ENCODE data around the gene THG1L. TPM values are rescaled to one million over a fixed set of nuclear protein-coding genes. Genes with fewer than 3 reads are reported as not detected.
"Not testable (repeated sequence)": the region's sequence is repeated elsewhere in the genome, so short reads cannot be mapped to it uniquely, and the experiment has no call there.

The THG1L gene
- total RNA-seq, result 10.7 and 19.3 TPM in 2 replicates

GRCh38 chr5:157731272-157732129 is at the start of gene THG1L:
THG1L (plus strand) TSS chr5:157731420; CDS start chr5:157731441, 21 bp downstream.
- peak; percentile 78 for DNase-seq (ENCODE audit: low read depth)
- TF ChIP-seq CTCF (conservative IDR thresholded peaks at IDR 0.05; ENCODE audit: low read depth, low read length), result no peak
- H3K4me3 ChIP-seq (ENCODE audit: low read depth, low read length), result peak within 1 kb of the TSS; percentile 73

- DNase-seq (ENCODE audit: low read depth), result no peak
- TF ChIP-seq CTCF (conservative IDR thresholded peaks at IDR 0.05; ENCODE audit: low read depth, low read length), result no peak
- no peak overlapping the region for H3K4me3 ChIP-seq (ENCODE audit: low read depth, low read length)
These were observed 49.0 kb upstream of the THG1L start for GRCh38 chr5:157682257-157682656.

GRCh38 chr5:157686276-157687197 is 44.7 kb upstream of the THG1L start:
- H3K4me3 ChIP-seq (ENCODE audit: low read depth, low read length); DNase-seq (ENCODE audit: low read depth): not testable (repeated sequence)

- no peak overlapping the region for H3K4me3 ChIP-seq (ENCODE audit: low read depth, low read length)
- no peak for DNase-seq (ENCODE audit: low read depth)
- TF ChIP-seq CTCF (conservative IDR thresholded peaks at IDR 0.05; ENCODE audit: low read depth, low read length), result no peak
These were observed 44.0 kb upstream of the THG1L start for GRCh38 chr5:157687198-157687554.

- no peak for DNase-seq (ENCODE audit: low read depth)
- TF ChIP-seq CTCF (conservative IDR thresholded peaks at IDR 0.05; ENCODE audit: low read depth, low read length), result peak; percentile 25
- H3K4me3 ChIP-seq (ENCODE audit: low read depth, low read length), result peak overlapping the region; percentile 11
These were observed 41.1 kb upstream of the THG1L start for GRCh38 chr5:157689942-157690689.

GRCh38 chr5:157690690-157691433 is 40.4 kb upstream of the THG1L start:
- no peak for TF ChIP-seq CTCF (conservative IDR thresholded peaks at IDR 0.05; ENCODE audit: low read depth, low read length)
- no peak for DNase-seq (ENCODE audit: low read depth)
- peak overlapping the region; percentile 11 for H3K4me3 ChIP-seq (ENCODE audit: low read depth, low read length)

GRCh38 chr5:157693816-157694215 is 37.4 kb upstream of the THG1L start:
- not testable (repeated sequence) for DNase-seq (ENCODE audit: low read depth); H3K4me3 ChIP-seq (ENCODE audit: low read depth, low read length)

- not testable (repeated sequence) for DNase-seq (ENCODE audit: low read depth); H3K4me3 ChIP-seq (ENCODE audit: low read depth, low read length)
These were observed 35.1 kb upstream of the THG1L start for GRCh38 chr5:157696154-157696553.

GRCh38 chr5:157698674-157699073 is 32.5 kb upstream of the THG1L start:
- not testable (repeated sequence) for DNase-seq (ENCODE audit: low read depth); H3K4me3 ChIP-seq (ENCODE audit: low read depth, low read length)

Data from epithelial cell of proximal tubule (primary cell).